H1 (cell line): Measurements from ENCODE around the gene VDR. TPM values are rescaled to one million over a fixed set of nuclear protein-coding genes. Genes with fewer than 3 reads are reported as not detected.

Source experiments
- CTCF ChIA-PET: fragments of 300-600 bp; sonication (Branson Sonifier 250); formaldehyde crosslinking; loops from one replicate; lab custom pipeline; 2021; ENCODE audit not compliant: partially characterized antibody; lab: Charles Lee
- POLR2A ChIA-PET: fragments of 300-600 bp; sonication (Branson Sonifier 250); formaldehyde crosslinking; loops from one replicate; lab custom pipeline; 2021; ENCODE audit warnings: inconsistent platforms; ENCODE audit not compliant: partially characterized antibody; lab: Charles Lee
- DNase-seq, 2 experiments: peaks; one replicate each; pipeline versions ENCODE4 v3.0.0 to v3.0.0-alpha.2; 2010 to 2022; ENCODE audit warnings: low spot score in 2 of 2, low read depth in 1 of 2, mixed read lengths in 1 of 2
- FAIRE-seq: peaks from 2 replicates; lab custom pipeline; 2011; peaks lifted over from hg19 to GRCh38; lab: Jason Lieb, UNC
- H2AFZ ChIP-seq: 2 replicates; pipeline ENCODE4 v1.8.1; 2012; ENCODE audit warnings: low read length, inconsistent platforms
- H2AK5ac ChIP-seq: 2 replicates; pipeline ENCODE4 v1.6.1; 2013; ENCODE audit warnings: low read depth, low read length
- H2BK120ac ChIP-seq: replicated peaks from 2 replicates; pipeline ENCODE3; 2013; ENCODE audit warnings: low read depth, low read length, inconsistent platforms
- H2BK12ac ChIP-seq: 2 replicates; pipeline ENCODE4 v1.6.1; 2013; ENCODE audit warnings: low read depth, low read length
- H2BK15ac ChIP-seq: 2 replicates; pipeline ENCODE4 v1.6.1; 2013; ENCODE audit warnings: low read length
- H2BK20ac ChIP-seq: 2 replicates; pipeline ENCODE4 v1.6.1; 2013; ENCODE audit warnings: low read length
- H2BK5ac ChIP-seq: 2 replicates; pipeline ENCODE4 v1.6.1; 2013; ENCODE audit warnings: low read depth, low read length
- H3K14ac ChIP-seq: 2 replicates; pipeline ENCODE4 v1.6.1; 2013; ENCODE audit warnings: inconsistent platforms; ENCODE audit not compliant: insufficient read length
- H3K18ac ChIP-seq: 2 replicates; pipeline ENCODE4 v1.6.1; 2013; ENCODE audit warnings: low read length; ENCODE audit errors: extremely low read depth
- H3K23ac ChIP-seq: 2 replicates; pipeline ENCODE4 v1.6.1; 2013; ENCODE audit warnings: inconsistent platforms; ENCODE audit not compliant: insufficient read length
- H3K23me2 ChIP-seq: 2 replicates; pipeline ENCODE4 v1.6.1; 2013; ENCODE audit warnings: low read depth, low read length
- H3K27ac ChIP-seq: 2 replicates; pipeline ENCODE4 v1.6.1; 2011; ENCODE audit warnings: low read depth, low read length, inconsistent platforms
- H3K27me3 ChIP-seq, 4 experiments: replicated peaks in 1 of 4; 1 replicate in 1 of 4; 2 replicates in 3 of 4; pipeline versions ENCODE4 v1.6.1 to v1.8.1; 2011 to 2013; ENCODE audit warnings: low read length in 3 of 4, mild to moderate bottlenecking in 3 of 4, inconsistent platforms in 2 of 4, mixed read lengths in 2 of 4, moderate library complexity in 1 of 4; ENCODE audit not compliant: control insufficient read depth in 3 of 4, insufficient read depth in 3 of 4; ENCODE audit errors: extremely low read depth in 1 of 4
- H3K36me3 ChIP-seq, 4 experiments: 2 replicates each; pipeline versions ENCODE4 v1.6.1 to v1.8.1; 2011 to 2013; ENCODE audit warnings: mild to moderate bottlenecking in 4 of 4, low read length in 3 of 4, moderate library complexity in 2 of 4, control low read depth in 1 of 4, inconsistent platforms in 1 of 4; ENCODE audit not compliant: insufficient read depth in 4 of 4, control insufficient read depth in 2 of 4
- H3K4ac ChIP-seq: replicated peaks from 2 replicates; pipeline ENCODE3; 2013; ENCODE audit warnings: low read length, low read depth, mixed read lengths, inconsistent platforms; ENCODE audit not compliant: insufficient read length
- H3K4me1 ChIP-seq, 4 experiments: replicated peaks in 1 of 4; 1 replicate in 1 of 4; 2 replicates in 3 of 4; pipeline versions ENCODE4 v1.6.1 to v1.8.1; 2011 to 2013; ENCODE audit warnings: low read length in 3 of 4, inconsistent platforms in 2 of 4, mixed read lengths in 1 of 4; ENCODE audit not compliant: insufficient read depth in 4 of 4, control insufficient read depth in 3 of 4
- H3K4me2 ChIP-seq, 2 experiments: 2 replicates each; pipeline versions ENCODE4 v1.6.1 to v1.8.1; 2011 to 2013; ENCODE audit warnings: low read depth in 2 of 2, low read length in 2 of 2, control low read depth in 1 of 2, inconsistent platforms in 1 of 2, mild to moderate bottlenecking in 1 of 2; ENCODE audit not compliant: insufficient read depth in 1 of 2
- H3K4me3 ChIP-seq, 4 experiments: fragments of 200-600, 300-600 bp in 1 of 4; sonication (generic), shearing (Covaris generic), sonication (Bioruptor Twin) in 1 of 4; 2 replicates each; pipeline versions ENCODE4 v1.5.1 to v1.8.1; 2011 to 2016; ENCODE audit warnings: low read length in 4 of 4, low read depth in 3 of 4, control low read depth in 2 of 4, inconsistent platforms in 2 of 4, mild to moderate bottlenecking in 2 of 4, mixed read lengths in 1 of 4, moderate library complexity in 1 of 4; ENCODE audit not compliant: insufficient read depth in 2 of 4; ENCODE audit errors: extremely low read depth in 1 of 4
- H3K56ac ChIP-seq: replicated peaks from 2 replicates; pipeline ENCODE3; 2013; ENCODE audit warnings: low read depth, mild to moderate bottlenecking, mixed read lengths, low read length, inconsistent platforms; ENCODE audit not compliant: insufficient read length
- H3K79me1 ChIP-seq: 2 replicates; pipeline ENCODE4 v1.6.1; 2013; ENCODE audit warnings: low read depth, low read length, control low read depth
- H3K79me2 ChIP-seq, 2 experiments: 2 replicates each; pipeline versions ENCODE4 v1.6.1 to v1.8.1; 2012 to 2013; ENCODE audit warnings: low read length in 2 of 2, mild to moderate bottlenecking in 2 of 2, inconsistent platforms in 1 of 2; ENCODE audit not compliant: insufficient read depth in 2 of 2, control insufficient read depth in 1 of 2
- H3K9ac ChIP-seq, 4 experiments: replicated peaks in 1 of 4; 1 replicate in 1 of 4; 2 replicates in 3 of 4; pipeline versions ENCODE4 v1.6.1 to v1.8.1; 2011 to 2013; ENCODE audit warnings: low read depth in 3 of 4, low read length in 3 of 4, control low read depth in 2 of 4, mild to moderate bottlenecking in 2 of 4, moderate library complexity in 2 of 4, inconsistent platforms in 1 of 4; ENCODE audit errors: extremely low read depth in 1 of 4
- H3K9me3 ChIP-seq, 2 experiments: 2 replicates each; pipeline versions ENCODE4 v1.6.1 to v1.8.1; 2012 to 2013; ENCODE audit warnings: mild to moderate bottlenecking in 2 of 2, moderate library complexity in 2 of 2, control low read depth in 1 of 2, inconsistent platforms in 1 of 2, low read depth in 1 of 2, low read length in 1 of 2, mixed read lengths in 1 of 2; ENCODE audit not compliant: insufficient read depth in 2 of 2
- H4K20me1 ChIP-seq, 2 experiments: replicated peaks in 1 of 2; 2 replicates each; pipeline versions ENCODE3 to v1.8.1; 2011 to 2013; ENCODE audit warnings: inconsistent platforms in 2 of 2, low read length in 2 of 2, mild to moderate bottlenecking in 1 of 2; ENCODE audit not compliant: insufficient read depth in 2 of 2, control insufficient read depth in 1 of 2
- H4K5ac ChIP-seq: 2 replicates; pipeline ENCODE4 v1.6.1; 2013; ENCODE audit warnings: low read length, low read depth, mixed read lengths, inconsistent platforms; ENCODE audit not compliant: insufficient read length
- H4K8ac ChIP-seq: 2 replicates; pipeline ENCODE4 v1.8.0; 2013; ENCODE audit warnings: mild to moderate bottlenecking, moderate library complexity, low read length, inconsistent platforms; ENCODE audit not compliant: insufficient read depth; ENCODE audit errors: extremely low read depth
- H4K91ac ChIP-seq: replicated peaks from 2 replicates; pipeline ENCODE3; 2013; ENCODE audit warnings: low read length, mixed read lengths, inconsistent platforms; ENCODE audit not compliant: insufficient read length
- FOSL1 ChIP-seq: IDR thresholded peaks from 2 replicates; pipeline ENCODE4 v1.6.1; 2011; ENCODE audit warnings: mild to moderate bottlenecking, low read depth, low read length, moderate library complexity; ENCODE audit not compliant: insufficient read depth
- SP2 ChIP-seq: IDR thresholded peaks from 2 replicates; pipeline ENCODE4 v1.6.1; 2012; ENCODE audit warnings: mild to moderate bottlenecking, low read length, inconsistent platforms
- TEAD4 ChIP-seq: IDR thresholded peaks from 2 replicates; pipeline ENCODE4 v1.6.1; 2012; ENCODE audit warnings: low read depth, low read length, inconsistent platforms, mixed read lengths
- WGBS, 2 experiments: shearing (Covaris generic) in 1 of 2; methylation state at CpG; one replicate each; pipeline versions ENCODE4 v1.1.6 to v1.1.7; 2013 to 2015; ENCODE audit warnings: low lambda C conversion rate in 2 of 2, mixed read lengths in 2 of 2, inconsistent platforms in 1 of 2, low coverage in 1 of 2, missing lambda C conversion rate in 1 of 2; ENCODE audit not compliant: insufficient replicate concordance in 2 of 2, insufficient coverage in 1 of 2, insufficient read length in 1 of 2; ENCODE audit errors: extremely low coverage in 1 of 2, missing lambda C conversion rate in 1 of 2; 5-methylcytosine and 5-hydroxymethylcytosine counted together
- polyA plus RNA-seq, 7 experiments: library from polyadenylated mRNA; depleted of rRNA in 3 of 7; stranded (reverse) in 5 of 7; unstranded in 2 of 7; fragments of >200 nt in 5 of 7; fragments of 200-250 nt in 2 of 7; gene quantifications; 1 replicate in 5 of 7; 2 replicates in 1 of 7; 4 replicates in 1 of 7; pipeline versions ENCODE4 v1.2.1 to v1.2.3, GENCODE V29; 2011 to 2013; ENCODE audit warnings: missing spikeins in 2 of 7, mixed read lengths in 2 of 7
- total RNA-seq: library from RNA; stranded (reverse); fragmentation: NEBNext Ultra II Directional; extraction: Animal tissue kit (Norgen Biotek cat#: 25700); gene quantifications from 2 replicates; pipeline ENCODE4 v1.2.1, GENCODE V29; 2021
- TF ChIP-seq, protein P1 (sequence below): IDR thresholded peaks from 2 replicates; pipeline ENCODE4 v1.6.1; 2011; ENCODE audit warnings: low read length, improper control_type of control experiment

The VDR gene
- total and polyA plus RNA-seq, 2 of the 8 experiments (the other 6 are each of a cell fraction or from before 2014, with no cell fraction given) = 0.44 to 0.65 TPM

DNA sequence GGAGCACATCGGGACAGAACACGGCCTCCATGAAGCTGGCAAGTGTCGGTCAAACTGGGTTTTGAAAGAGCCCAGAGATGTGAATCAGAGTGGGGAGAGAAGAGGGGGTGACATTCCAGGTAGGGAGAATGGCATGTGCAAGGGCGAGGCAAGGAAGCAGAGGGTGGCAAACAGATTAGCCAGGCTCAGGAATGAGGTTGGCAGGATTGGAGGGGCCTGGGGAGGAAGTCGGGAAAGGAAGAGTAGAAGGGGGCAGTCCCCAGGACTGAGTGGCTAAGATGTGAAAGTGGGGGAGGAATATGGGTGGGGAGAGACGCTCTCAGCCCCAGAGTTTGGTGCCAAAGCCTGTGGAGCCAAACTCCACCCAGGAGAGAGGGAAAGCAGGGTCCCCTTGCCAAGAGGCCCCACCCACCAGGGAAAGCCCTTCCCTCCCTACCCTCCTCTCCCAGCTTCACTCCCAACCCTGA lies 79.6 kb downstream of the VDR start:
- H3K79me2 ChIP-seq = peaks cover 0 to 1% of the 10 kb centered on the region in 2 experiments; a peak in 1 of 4 replicates
- peak overlapping the region; percentile 71 for H2BK12ac ChIP-seq
- H2BK120ac ChIP-seq = no peak overlapping the region
- no peaks in the 10 kb centered on the region for H3K36me3 ChIP-seq
- H4K20me1 ChIP-seq = no peaks in the 10 kb centered on the region
- 0 out of 2 replicates have a peak overlapping the region, but pooled peaks have one; percentile 21 for H2BK20ac ChIP-seq
- H4K5ac ChIP-seq = no peak overlapping the region
- no peak overlapping the region for H3K4me3 ChIP-seq
- H3K18ac ChIP-seq = no peak overlapping the region
- ChIA-PET POLR2A (interaction anchor here (0.6 to 28.4 kb wide), 5 partner anchors 9 to 45 kb away, joined by 3 to 480 read pairs (median 4); partner anchors contain the start of gene HDAC7), CTCF (interaction anchor here (10.6 to 30.5 kb wide), 2 partner anchors 14 to 32 kb away, joined by 155 to 2001 read pairs; partner anchors contain the start of genes HDAC7 and SLC48A1)
- no peaks in the 10 kb centered on the region for H3K79me1 ChIP-seq
- no peak overlapping the region for H3K56ac ChIP-seq
- peaks cover 5% of the 10 kb centered on the region for H3K23me2 ChIP-seq
- no peak overlapping the region; the same call in 1 of the 2 replicates for H2BK15ac ChIP-seq
- no peak overlapping the region for H3K4me2 ChIP-seq
- no peak overlapping the region for H4K8ac ChIP-seq
- no peak overlapping the region for H2AFZ ChIP-seq
- no peaks in the 10 kb centered on the region for H3K9me3 ChIP-seq
- H3K27ac ChIP-seq = no peak overlapping the region
- H4K91ac ChIP-seq = no peak overlapping the region
- FAIRE-seq (no peak), DNase-seq (no peak)
- H3K23ac ChIP-seq = no peak overlapping the region
- peak overlapping the region; percentile 53; the same call in 1 of the 2 replicates for H2BK5ac ChIP-seq
- H3K4ac ChIP-seq = no peak overlapping the region
- H2AK5ac ChIP-seq = no peak overlapping the region; the same call in 1 of the 2 replicates
- WGBS, 2 experiments = 75% methylated on average over 6 of the region's 6 CpGs; no CpG with 5 or more reads in 1 of the 2 experiments
- H3K4me1 ChIP-seq = peaks cover 5 to 24% (median 19%) of the 10 kb centered on the region in 4 experiments
- no peak overlapping the region for H3K14ac ChIP-seq
- no peaks in the 10 kb centered on the region; a peak in 2 of 7 replicates for H3K27me3 ChIP-seq
- TF ChIP-seq TEAD4 = 0 out of 2 replicates have a peak, but pooled peaks have one; percentile 39
- TF ChIP-seq SP2 = no peak
- TF ChIP-seq FOSL1 = no peak
- TF ChIP-seq, protein P1, sequence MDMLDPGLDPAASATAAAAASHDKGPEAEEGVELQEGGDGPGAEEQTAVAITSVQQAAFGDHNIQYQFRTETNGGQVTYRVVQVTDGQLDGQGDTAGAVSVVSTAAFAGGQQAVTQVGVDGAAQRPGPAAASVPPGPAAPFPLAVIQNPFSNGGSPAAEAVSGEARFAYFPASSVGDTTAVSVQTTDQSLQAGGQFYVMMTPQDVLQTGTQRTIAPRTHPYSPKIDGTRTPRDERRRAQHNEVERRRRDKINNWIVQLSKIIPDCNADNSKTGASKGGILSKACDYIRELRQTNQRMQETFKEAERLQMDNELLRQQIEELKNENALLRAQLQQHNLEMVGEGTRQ = no peak
- no peak overlapping the region for H3K9ac ChIP-seq
